ENCODE measurements around the gene SMARCB1.

SMARCB1 gene

DNA sequence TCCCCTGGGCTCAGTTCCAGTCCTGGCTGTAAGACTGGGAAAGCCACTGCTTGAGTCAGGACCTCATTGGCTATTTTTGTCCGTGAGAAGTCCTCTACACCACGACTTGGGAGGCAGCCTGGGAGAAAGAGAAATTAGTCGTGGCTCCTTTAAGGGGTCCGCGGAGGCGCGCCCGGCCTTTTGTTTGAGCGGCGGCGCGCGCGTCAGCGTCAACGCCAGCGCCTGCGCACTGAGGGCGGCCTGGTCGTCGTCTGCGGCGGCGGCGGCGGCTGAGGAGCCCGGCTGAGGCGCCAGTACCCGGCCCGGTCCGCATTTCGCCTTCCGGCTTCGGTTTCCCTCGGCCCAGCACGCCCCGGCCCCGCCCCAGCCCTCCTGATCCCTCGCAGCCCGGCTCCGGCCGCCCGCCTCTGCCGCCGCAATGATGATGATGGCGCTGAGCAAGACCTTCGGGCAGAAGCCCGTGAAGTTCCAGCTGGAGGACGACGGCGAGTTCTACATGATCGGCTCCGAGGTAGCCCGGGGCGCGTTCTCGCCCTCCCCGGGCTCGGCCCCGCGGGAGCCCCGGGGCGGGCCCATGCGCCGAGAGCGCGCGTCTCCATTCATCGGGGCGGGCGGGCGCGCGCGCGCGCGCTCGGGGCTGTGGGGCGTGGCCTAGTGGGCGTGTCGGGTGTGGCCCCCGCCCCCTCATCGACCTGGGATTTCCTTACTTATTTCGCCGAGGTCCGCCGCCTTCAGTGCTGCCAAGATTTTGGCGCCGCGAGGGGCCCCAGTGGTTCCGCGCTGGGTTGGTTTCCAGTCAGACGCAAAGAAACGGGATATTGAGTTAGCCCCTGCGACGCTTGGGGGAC is at the start of gene SMARCB1:
TSS of gene SMARCB1 (plus strand) at position 215 of the 848 bp plus-strand sequence. CDS start at position 419, 204 bp downstream.
- DNase-seq (ENCODE audit: low read depth in 1 of 2, low spot score in 1 of 2), result peak; percentile 80 to 84

DNA sequence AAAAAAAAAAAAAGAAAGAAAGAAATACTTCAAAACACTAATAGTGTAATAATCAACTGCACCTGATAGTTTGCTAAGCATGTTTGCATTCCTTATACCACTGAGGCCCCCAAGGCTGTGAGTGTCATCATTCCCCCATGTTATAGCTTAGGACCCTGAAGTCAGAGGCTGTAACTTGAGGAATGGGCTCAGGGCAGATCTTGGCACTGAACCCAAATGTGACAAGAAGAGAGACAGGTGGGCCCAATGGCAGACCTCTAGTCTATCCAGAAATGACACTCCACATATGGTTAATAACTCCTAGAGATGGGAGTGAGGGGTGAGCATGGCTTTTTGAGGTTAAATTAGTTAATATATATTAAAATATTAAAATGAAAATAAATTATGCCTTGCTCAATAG is 49.1 kb upstream of the SMARCB1 start:
- no peak for DNase-seq (ENCODE audit: low read depth in 1 of 2, low spot score in 1 of 2)

DNA sequence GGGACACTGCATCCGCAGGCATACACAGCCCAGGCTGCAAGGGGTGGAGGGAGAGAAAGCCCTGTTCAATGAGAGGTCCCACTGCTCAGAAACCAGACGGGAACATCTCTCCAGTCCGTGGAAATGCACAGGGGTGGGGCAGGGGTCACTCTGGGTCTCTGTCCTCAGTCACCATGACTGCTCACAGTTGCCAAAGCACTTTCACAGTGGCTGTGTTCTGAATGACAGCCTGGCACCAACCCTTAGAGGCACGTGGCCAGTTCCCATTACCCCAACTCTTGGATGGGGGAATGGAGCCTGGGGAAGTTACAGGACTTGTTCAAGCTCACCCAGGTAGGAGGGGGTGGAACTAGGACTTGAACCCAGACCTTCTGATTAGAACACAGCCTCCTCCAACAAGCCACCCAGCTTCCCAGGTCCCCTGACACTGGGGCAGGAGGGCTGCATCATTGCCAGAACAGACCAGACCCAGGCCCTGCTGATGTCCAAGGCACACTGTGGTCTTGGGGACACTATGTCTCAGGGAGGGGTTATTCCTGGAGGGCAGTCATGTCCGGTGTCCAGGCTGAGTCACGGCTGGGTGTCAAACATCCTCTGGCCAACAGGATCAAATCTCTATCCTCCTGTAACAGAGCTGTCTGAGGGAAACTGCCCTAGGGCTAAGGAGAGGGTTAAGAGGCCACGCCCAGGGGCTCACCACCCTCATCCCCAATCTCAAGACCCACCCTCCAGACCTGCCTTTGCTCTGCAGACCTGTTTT is 44.1 kb upstream of the SMARCB1 start:
- DNase-seq (ENCODE audit: low read depth in 1 of 2, low spot score in 1 of 2), result no peak

DNA sequence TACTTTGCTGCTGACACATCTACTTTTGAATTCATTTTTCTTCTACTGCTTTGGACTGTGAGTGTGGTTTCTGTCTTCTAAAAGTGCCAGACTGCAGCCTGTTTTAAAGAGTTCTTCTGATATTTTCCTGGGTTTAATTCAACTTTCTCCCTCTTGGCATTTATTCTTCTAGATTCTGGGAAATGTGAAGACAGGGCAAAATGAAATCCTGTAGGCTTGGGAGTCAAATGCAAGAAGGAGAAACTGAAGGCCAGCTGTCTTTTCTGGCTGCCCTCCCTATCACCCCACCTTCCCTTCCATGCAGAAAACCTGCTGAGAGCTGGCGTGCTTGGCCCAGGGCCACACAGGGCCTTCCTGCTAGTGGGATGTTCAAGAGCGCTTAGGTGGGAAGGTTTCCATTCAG is 43.5 kb upstream of the SMARCB1 start:
- DNase-seq (ENCODE audit: low read depth in 1 of 2, low spot score in 1 of 2), result no peak

DNA sequence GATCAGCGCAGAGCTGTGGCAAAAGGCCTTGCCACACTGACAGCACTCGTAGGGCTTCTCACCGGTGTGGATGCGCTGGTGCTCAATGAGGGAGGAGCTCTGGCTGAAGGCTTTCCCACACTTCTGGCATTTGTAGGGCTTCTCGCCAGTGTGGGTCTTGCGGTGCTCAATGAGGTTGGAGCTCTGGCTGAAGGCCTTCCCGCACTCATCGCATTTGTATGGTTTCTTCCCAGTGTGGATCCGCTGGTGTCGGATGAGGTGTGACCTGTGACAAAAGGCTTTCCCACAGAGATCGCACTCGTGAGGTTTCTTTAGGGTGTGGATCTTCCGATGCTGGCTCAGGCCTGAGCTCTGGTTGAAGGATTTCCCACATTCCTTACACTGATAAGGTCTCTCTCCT is 42.8 kb upstream of the SMARCB1 start:
- no peak for DNase-seq (ENCODE audit: low read depth in 1 of 2, low spot score in 1 of 2)

DNA sequence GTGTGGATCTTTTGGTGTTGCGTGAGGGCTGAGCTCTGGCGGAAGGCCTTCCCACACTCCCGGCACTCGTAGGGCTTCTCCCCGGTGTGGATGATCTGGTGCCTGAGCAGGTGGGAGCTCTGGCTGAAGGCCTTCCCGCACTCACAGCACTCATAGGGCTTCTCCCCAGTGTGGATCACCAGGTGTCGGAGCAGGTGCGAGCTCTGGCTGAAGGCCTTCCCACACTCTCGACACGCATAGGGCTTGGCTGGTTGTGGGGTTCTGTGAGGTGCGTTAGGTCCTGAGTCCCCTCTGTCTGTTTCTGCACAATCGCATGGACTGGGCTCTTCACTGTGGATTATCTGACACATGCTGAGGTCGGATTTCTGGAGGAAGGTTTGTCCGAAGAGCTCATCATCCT is 42.3 kb upstream of the SMARCB1 start:
- no peak for DNase-seq (ENCODE audit: low read depth in 1 of 2, low spot score in 1 of 2)

DNA sequence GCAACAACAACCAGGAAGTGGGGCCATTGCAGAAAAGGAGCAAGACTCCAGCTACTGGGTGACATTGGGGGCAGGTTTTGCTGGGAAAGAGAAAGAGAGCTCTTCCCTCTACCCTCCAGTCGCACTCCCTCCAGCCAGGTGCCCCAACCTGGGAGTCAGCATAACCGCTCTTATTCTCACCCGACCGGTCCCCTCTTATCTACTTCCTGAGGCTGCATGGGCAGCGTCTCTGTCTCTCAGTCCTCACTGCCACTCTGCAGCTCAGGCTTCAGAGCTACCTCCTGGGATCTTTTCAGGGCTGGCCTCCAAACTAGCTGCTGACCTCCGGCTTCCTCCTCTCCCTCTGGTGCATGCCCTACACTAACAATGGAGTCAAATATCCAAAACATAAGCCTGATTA is 41.0 kb upstream of the SMARCB1 start:
- DNase-seq (ENCODE audit: low read depth in 1 of 2, low spot score in 1 of 2), result no peak

DNA sequence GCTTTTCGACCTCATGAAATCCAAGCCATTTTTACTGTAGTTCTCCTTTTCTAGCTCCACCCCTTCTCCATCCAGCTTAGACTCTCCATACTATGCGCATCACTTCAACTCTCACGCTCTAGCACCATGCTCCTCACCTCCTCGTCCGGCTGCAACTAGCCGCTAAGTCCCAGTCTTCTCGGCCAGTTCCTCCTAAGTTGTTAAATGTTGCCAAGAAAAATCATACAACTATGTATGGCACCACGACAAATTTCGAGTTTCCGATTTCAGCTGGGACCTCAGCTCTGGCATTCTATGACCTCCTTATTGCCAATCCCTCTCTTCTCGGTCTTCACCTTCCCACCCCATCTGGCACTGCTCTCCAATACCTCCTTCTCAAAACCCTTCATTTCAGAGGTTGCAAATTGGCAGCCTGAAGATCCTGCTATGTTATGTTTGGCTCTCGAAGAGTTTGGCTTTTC is 36.9 kb upstream of the SMARCB1 start:
- no peak for DNase-seq (ENCODE audit: low read depth in 1 of 2, low spot score in 1 of 2)

DNA sequence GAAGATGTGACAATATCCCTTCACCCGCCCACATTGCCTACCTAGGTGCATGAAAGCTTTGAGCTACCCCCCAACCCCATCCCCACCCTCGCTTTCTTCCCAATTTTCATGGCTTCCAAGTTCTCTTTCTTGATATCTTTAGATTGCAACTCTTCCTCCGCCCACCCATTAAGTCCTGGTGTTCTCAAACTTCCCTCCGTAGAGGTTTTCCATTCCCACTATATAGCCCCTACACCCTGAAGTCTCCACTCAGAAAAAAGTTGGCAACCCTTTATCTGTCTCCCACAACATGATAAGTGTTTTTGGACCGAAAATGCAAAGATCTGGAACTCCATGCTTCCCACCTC is 36.4 kb upstream of the SMARCB1 start:
- no peak for DNase-seq (ENCODE audit: low read depth in 1 of 2, low spot score in 1 of 2)

DNA sequence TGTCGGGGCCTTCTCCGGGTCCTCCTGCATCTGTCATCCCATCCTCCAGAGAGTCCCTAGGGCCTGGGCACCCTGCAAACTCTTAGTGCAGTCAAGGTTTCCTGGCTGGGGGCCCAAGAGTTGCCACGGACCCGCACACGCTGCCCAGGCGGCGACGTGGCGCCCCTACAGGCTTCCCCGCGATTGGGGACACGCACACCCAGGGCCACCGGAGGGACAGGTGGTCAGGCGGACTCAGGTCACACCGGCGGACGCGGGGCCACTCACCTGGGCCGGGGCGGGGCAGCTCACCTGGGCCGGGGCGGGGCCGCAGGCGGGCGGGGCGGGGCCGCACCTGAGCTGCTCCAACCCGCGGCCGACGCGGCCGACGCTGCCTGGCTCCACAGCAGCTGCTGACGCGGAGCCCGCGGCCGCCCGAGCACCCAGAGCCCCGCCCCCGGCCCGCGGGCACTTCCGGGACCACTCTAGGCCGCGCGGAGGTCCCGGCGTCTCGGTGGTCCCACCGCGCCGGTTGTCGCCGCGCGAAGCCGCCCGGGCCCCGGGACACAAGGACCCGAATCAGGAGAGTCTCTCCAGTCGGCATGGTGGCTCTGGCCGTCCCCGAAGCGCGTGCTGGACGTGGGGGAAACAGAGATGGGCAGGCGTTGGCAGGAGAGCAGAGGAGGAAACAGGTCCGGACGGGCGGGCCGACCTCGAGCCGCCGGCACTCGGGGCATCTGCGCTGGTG is 35.9 kb upstream of the SMARCB1 start, which contains the start of gene ZNF70:
TSS of gene ZNF70 (minus strand) at position 399 of the 727 bp plus-strand sequence. CDS start 5,972 bp downstream, outside the sequence.
- DNase-seq (ENCODE audit: low read depth in 1 of 2, low spot score in 1 of 2), result peak; percentile 59 to 71

DNA sequence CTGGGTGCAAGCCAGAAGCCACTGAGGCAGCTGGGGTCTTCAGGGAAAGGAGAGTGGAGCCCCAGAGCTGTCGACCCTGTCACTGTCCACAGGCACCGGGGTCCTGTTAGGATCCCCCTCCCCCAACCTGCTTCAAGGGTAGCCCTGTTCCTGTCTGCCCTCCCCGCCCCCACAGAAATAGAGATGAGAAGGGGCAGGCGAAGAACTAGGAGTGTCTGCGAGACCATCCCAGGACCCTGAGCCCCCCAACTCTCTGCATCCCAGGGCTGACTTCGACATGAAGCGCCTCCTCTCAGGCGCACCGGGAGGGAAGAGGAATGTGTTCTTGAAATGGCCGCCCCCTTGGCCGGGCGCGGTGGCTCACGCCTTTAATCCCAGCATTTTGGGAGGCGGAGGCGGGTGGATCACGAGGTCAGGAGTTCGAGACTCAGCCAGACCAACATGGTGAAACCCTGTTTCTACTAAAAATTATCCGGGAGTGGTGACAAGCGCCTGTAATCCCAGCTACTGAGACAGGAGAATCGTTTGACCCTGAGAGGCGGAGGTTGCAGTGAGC is 35.2 kb upstream of the SMARCB1 start:
- DNase-seq (ENCODE audit: low read depth in 1 of 2, low spot score in 1 of 2), result no peak

DNA sequence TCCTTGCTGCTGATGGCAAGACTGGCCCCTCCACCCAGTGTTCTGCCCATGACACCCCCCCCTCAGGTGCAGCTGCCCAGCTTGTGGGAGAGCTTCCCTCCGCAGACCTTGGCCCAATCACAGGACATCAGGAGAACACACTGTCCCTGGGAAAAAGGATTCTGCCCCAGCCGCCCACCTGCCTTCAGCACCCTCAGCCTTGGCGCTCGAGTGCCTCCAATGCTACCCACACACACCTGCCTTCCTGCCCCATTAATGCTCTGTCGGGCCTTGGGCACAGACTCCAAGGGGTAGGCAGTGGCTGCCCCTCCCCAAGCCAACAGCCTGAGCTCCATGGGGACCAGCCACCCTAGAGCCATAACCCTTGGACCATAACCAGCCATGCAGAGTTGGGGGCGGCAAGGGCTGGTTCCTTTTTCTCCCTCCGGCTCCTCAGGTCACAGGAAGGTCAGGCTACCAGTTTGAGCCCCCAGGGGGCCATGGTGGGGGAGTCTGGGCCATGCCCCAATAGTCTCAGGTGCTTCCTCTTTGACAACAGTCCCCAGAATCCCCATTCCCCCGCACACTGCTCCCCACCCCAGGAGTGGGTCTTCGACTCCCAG is 34.6 kb upstream of the SMARCB1 start:
- DNase-seq (ENCODE audit: low read depth in 1 of 2, low spot score in 1 of 2), result no peak

DNA sequence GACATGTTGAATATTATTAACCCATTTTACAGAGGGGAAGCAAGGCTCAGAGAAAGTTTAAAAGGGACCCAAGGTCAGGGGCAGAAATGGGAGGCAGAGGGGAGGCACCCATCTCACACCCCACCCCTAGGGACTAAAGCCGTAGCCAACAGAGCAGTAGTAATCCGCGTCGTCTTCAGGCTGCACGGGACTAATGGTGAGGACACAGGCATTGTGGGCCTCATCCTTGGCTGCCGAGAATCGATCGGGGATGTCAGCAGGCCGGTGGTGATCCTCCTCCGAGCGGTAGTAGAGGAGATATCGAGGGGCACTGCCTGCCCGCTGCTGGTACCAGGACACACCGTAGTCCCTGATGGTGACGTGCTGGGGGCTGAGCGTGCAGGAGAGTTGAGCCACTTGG is 34.0 kb upstream of the SMARCB1 start:
- DNase-seq (ENCODE audit: low read depth in 1 of 2, low spot score in 1 of 2), result no peak

DNA sequence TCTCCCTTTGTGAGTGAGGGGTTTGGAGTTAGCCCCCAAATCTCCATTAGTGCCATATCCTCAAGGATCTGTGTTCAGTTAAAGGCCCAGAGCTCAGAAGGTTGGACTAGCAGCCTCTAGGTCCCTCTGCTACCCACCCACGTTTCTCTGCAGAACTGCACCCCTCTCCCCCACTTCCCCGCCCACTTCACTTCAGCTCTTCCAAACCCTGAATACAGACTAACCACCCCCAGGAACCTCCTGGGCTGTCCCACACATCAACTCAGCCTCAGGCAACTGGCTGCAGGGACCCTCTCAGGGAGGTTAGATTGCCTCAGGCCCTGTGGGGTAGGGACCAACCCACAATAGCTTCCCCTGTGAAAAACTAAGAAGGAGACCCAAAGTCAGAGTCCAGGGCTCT is 33.4 kb upstream of the SMARCB1 start:
- no peak for DNase-seq (ENCODE audit: low read depth in 1 of 2, low spot score in 1 of 2)

DNA sequence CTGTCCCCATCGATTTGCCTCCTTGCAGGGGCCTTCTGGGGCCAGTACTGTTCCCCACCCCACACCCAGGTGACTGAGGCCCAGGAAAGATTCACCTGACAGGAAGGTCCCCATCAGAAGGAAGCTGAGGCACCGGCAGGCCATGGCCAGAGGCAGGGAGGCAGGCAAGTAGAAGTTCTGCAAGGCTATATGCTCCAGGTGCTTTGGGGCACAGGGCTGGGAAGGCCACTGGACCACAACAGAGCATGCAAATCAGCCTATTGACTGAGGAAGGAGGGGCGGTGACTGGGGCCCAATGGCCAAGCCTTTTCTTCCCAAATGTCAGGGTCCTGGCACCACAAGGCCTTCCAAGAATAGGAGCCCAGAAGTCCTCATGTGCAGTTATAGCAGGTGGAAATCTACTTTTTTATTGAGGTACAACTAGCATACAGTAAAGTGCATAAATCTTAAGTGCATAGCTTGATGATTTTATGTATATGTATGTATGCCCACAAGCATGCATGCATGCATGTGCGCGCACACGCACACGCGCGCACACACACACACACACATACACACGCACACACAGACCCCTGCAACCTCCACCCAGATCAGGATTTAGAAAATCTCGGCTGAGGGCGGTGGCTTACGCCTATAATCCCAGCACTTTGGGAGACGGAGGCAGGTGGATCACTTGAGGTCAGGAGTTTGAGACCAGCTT is 32.4 kb upstream of the SMARCB1 start, which contains the start of gene VPREB3:
TSS of gene VPREB3 (minus strand) at position 206 of the 700 bp plus-strand sequence. CDS start at position 144, 62 bp downstream.
- DNase-seq (ENCODE audit: low read depth in 1 of 2, low spot score in 1 of 2), result no peak

DNA sequence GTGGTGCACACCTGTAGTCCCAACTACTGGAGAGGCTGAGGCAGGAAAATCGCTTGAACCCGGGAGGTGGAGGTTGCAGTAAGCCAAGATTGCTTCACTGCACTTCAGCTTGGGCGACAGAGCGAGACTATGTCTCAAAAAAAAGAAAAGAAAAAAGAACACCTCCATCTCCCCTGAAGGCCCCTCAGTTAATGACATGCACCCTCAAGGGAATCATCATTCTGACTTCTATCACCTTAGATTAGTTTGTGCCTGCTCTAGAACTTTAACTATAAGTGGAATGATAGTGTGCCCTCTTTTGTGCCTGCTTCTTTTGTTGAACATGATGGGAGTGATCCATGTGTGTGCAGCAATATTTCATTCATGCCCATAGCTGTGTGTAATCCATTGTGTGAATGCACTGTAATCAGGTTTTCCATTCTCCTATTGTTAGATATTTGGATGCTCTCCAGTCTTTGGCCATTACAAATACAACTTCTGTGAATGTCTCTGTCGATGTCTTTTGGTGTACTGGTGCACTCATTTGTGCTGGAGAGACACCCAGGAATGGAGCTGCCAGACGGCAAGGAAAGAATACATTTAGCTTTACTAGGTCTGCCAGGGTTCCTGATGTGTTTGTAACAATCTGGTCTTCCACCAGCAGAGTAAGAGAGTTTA is 31.7 kb upstream of the SMARCB1 start:
- no peak for DNase-seq (ENCODE audit: low read depth in 1 of 2, low spot score in 1 of 2)

DNA sequence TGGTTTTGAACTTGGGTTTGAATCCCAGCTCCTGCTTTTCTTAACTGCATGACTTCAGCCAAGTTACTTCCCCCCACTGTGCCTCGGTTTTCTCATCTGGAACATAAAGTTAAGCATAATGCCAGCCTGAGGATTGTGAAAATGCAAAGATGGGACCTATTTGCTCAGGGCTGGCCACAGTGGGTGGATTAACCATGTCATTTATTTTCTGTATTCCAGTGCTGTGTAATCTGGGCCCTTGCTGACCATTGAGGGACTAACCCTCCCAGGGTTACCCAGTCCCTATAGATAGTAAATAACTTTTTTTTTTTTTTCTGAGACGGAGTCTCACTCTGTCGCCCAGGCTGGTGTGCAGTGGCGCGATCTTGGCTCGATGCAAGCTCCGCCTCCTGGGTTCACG is 31.1 kb upstream of the SMARCB1 start:
- DNase-seq (ENCODE audit: low read depth in 1 of 2, low spot score in 1 of 2), result no peak

DNA sequence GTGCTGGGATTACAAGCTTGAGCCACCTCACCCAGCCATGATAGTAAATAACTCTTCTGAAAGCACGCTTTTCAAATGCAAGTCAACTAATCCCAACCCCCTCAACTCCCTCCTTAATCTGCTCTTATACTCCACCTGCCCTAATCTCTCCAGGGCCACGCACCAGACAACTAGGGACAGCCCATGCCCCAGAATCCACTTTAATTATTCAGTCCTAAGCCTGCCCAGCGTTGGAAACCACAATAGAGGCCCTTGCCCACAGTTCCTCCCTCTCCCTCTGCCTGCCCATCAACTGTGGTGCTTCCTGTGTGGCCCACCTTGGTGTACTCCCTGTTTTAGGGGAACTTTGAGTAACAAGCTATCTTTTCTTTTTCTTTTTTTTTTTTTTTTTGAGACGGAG is 29.9 kb upstream of the SMARCB1 start:
- no peak for DNase-seq (ENCODE audit: low read depth in 1 of 2, low spot score in 1 of 2)

DNA sequence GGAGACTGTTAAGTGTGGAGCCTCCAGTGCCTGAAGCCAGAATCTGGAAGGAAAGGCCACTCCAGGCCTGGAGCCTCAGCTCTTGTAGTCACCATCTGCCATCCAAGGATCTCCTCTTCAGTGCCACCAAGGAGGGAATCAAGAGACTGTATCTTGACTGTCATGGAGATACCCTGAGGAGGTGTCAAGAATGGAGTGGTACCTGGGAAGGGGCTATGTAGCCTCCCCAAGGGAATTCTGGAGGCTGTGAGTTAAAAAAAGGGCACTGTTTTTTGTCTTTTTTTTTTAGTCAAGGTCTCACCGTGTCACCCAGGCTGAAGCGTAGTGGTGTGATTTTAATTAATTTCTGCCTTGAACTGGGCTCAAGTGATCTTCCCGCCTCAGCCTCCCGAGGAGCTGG is 27.2 kb upstream of the SMARCB1 start:
- DNase-seq (ENCODE audit: low read depth in 1 of 2, low spot score in 1 of 2), result no peak

DNA sequence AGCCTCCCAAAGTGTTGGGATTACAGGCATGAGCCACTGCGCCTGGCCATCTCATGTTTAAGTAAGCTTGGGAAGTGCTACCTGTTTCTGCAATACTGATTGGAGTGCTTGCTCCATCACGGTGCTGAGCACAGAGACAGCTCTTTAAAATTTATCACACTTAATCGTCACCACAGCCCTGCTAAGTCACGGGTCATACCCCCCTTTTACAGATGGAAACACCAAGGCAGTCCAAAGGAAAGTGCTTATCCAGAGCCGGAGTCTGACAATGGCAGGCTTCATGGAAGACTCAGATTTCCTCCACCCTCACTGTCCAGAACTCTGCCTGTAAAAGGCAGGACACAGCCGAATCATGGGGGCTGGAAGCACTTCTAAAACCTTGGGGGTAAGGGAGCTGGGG is 26.7 kb upstream of the SMARCB1 start:
- no peak for DNase-seq (ENCODE audit: low read depth in 1 of 2, low spot score in 1 of 2)
